GM13976 (cell line): ENCODE measurements around the gene SLC12A3.

ENCODE experiments used
- DNase-seq: peaks from one replicate; pipeline ENCODE4 v3.0.0; 2012; ENCODE audit warnings: low spot score
- in situ Hi-C: fragments of 300-500 bp; cut with MboI; formaldehyde crosslinking; loops from one replicate; pipeline ENCODE4 v1.12.0; 2022; ENCODE audit warnings: low sequenced_read_pairs, mixed read lengths, inconsistent platforms; ENCODE audit not compliant: unreplicated experiment
- TF ChIP-seq, protein P1 (sequence below): IDR thresholded peaks from 2 replicates; pipeline ENCODE4 v1.5.1; 2012; ENCODE audit warnings: borderline replicate concordance, mild to moderate bottlenecking; ENCODE audit not compliant: insufficient read depth; ENCODE audit errors: extremely low read depth, missing control alignments, control extremely low read depth

The SLC12A3 gene

DNA sequence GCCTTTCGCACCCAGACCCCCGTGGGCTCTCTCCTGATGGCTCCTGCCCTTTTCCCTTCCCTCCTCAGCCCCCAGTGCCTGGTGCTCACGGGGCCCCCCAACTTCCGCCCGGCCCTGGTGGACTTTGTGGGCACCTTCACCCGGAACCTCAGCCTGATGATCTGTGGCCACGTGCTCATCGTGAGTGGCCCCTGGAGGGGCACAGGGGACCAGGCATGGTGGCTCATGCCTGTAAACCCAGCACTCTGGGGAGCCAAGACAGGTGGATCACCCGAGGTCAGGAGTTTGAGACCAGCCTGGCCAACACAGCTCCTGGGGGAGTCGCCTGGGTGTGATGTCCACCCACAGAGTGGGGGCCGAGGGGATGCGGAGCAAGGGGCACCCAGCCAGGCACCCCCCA, 21.3 kb downstream of the SLC12A3 start:
- DNase-seq = no peak
- in situ Hi-C loops = no loop called here
- TF ChIP-seq, protein P1, sequence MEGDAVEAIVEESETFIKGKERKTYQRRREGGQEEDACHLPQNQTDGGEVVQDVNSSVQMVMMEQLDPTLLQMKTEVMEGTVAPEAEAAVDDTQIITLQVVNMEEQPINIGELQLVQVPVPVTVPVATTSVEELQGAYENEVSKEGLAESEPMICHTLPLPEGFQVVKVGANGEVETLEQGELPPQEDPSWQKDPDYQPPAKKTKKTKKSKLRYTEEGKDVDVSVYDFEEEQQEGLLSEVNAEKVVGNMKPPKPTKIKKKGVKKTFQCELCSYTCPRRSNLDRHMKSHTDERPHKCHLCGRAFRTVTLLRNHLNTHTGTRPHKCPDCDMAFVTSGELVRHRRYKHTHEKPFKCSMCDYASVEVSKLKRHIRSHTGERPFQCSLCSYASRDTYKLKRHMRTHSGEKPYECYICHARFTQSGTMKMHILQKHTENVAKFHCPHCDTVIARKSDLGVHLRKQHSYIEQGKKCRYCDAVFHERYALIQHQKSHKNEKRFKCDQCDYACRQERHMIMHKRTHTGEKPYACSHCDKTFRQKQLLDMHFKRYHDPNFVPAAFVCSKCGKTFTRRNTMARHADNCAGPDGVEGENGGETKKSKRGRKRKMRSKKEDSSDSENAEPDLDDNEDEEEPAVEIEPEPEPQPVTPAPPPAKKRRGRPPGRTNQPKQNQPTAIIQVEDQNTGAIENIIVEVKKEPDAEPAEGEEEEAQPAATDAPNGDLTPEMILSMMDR = no peak

DNA sequence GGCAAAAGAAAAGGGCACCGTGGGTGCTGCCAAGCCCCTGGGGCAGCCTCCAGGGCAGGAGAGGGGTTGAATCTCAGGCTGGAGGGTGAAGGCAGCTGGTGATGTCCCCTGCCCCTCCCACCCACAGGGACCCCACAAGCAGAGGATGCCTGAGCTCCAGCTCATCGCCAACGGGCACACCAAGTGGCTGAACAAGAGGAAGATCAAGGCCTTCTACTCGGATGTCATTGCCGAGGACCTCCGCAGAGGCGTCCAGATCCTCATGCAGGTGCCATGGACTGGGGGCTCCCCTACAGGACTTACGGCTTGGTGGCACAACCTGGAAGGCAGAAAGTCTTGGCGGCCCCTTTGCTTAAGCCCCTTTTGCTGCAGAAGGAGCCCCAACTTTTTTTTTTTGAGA, 21.8 kb downstream of the SLC12A3 start:
- TF ChIP-seq, protein P1 = no peak
- in situ Hi-C loops = no loop called here
- DNase-seq = no peak

DNA sequence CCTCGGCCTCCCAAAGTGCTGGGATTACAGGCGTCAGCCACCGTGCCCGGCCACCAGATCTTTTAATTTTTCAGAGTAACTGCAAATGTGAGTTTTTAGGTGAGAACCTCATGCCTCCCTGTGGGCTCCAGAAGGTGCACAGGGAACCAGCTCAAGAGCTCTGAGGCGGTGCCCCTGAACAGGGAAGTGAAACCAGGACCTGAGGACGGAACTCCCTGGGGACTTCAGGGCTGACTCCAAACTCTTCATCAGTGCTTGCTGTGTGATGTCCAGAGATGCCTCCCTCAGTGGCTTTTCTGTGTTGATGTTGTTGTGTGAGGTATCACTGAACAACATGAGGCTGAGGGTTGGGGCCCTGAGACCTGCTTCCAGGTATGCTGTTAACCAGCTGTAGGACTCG, 23.8 kb downstream of the SLC12A3 start:
- in situ Hi-C loops = no loop called here
- DNase-seq = peak; percentile 78
- TF ChIP-seq, protein P1 = no peak

DNA sequence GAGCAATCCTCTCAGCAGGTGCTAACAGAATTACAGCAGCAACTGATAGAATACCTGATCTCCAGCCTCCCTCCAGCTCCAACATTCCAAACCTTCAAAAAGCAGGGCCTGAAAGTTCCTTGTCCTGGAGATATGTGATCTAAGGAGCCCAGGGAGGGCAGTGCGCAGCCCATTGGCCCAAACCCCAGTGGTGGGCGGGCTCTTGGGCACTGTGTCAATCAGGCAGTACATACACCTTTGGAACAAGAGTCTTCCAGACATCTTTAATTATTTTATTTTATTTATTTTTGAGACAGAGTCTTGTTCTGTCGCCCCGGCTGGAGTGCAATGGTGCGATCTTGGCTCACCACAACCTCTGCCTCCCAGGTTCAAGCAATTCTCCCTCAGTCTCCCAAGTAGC, 24.2 kb downstream of the SLC12A3 start:
- TF ChIP-seq, protein P1 = no peak
- in situ Hi-C loops = no loop called here
- no peak for DNase-seq

DNA sequence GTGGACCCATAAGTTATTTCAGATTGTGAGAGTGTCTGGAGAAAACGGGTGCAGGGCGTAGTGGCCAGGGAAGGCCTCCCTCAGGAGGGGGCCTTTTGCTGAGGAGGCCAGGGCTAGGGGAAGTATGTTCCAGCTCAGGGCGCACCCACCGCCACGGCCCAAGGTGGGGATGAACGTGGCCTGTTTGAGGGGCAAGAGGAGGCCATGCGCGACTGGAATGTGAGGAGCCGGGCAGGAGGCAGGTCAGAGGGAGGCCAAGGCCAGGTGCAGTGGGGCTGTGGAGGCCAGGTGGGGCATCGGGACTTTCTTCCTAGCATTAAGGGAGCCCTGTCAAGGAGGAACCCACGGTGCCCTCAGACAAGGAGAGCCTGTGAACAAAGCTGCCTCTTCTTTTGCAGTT, 26.7 kb downstream of the SLC12A3 start:
- in situ Hi-C loops = no loop called here
- TF ChIP-seq, protein P1 = no peak
- no peak for DNase-seq

DNA sequence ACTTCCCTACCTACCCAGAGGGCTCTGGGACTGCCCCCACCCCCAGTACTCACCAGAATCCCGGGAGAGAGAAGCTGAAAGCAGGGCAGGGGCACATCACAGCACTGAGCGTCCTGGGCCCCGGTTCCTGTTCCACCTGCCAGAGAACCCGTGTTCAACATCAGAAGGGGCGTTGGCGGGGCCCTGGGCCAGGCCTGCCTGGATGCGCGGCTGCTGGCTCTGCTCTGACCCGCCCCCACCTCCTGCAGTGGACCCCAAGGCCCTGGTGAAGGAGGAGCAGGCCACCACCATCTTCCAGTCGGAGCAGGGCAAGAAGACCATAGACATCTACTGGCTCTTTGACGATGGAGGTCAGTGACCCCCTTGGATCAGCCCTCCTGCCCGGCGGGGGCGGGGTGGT, 27.7 kb downstream of the SLC12A3 start:
- in situ Hi-C loops = no loop called here
- TF ChIP-seq, protein P1 = no peak
- DNase-seq = no peak

DNA sequence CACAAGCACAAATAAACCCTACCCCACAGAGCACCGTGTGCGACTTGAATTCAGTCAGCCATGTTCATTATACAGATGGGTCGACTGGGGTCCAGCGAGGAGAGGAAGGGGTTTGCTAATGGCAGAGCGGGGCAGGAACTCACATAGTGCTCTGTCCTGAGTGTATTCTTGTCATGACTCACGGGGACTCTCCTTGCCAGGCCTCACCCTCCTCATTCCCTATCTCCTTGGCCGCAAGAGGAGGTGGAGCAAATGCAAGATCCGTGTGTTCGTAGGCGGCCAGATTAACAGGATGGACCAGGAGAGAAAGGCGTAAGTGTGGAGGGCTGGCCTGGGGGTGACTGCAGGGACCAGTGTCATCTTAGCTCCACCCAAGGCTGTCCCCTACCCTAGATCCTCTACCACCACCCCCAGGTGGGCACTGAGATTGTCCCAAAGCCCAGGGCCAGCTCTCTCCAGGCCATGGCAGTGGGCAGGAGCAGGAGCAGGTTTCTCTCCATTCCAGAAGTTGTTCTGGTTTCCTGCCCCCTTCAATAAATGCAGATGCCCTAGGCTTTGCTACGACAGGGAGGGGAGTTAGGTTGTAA, 29.4 kb downstream of the SLC12A3 start:
- DNase-seq = no peak
- TF ChIP-seq, protein P1 = no peak
- in situ Hi-C loops = no loop called here
